KBM-7 (cell line): ENCODE measurements around the gene TEX35.
"Not testable (repeated sequence)": the region's sequence is repeated elsewhere in the genome, so short reads cannot be mapped to it uniquely, and the experiment has no call there.

Experiments used
- DNase-seq: peaks from one replicate; pipeline ENCODE4 v3.0.0-alpha.2; 2015
- in situ Hi-C: fragments of 300-500 bp; cut with MboI; formaldehyde crosslinking; loops from 2 replicates; pipeline ENCODE4 v1.14.3; 2020; ENCODE audit warnings: low sequenced_read_pairs, low pct_unique_long_range_greater_than_20kb, mixed read lengths

TEX35 gene

GRCh38 chr1:178536844-178537371 lies 24.0 kb downstream of the TEX35 start:
- DNase-seq, result no peak
- in situ Hi-C loops, result loop anchor here (25.0 kb wide), 2 partner anchors 225 to 475 kb away; no protein-coding TSS in a partner anchor

GRCh38 chr1:178537382-178538090 lies 24.6 kb downstream of the TEX35 start:
- in situ Hi-C loops, result loop anchor here (25.0 kb wide), 2 partner anchors 225 to 475 kb away; no protein-coding TSS in a partner anchor
- no peak for DNase-seq

DNA sequence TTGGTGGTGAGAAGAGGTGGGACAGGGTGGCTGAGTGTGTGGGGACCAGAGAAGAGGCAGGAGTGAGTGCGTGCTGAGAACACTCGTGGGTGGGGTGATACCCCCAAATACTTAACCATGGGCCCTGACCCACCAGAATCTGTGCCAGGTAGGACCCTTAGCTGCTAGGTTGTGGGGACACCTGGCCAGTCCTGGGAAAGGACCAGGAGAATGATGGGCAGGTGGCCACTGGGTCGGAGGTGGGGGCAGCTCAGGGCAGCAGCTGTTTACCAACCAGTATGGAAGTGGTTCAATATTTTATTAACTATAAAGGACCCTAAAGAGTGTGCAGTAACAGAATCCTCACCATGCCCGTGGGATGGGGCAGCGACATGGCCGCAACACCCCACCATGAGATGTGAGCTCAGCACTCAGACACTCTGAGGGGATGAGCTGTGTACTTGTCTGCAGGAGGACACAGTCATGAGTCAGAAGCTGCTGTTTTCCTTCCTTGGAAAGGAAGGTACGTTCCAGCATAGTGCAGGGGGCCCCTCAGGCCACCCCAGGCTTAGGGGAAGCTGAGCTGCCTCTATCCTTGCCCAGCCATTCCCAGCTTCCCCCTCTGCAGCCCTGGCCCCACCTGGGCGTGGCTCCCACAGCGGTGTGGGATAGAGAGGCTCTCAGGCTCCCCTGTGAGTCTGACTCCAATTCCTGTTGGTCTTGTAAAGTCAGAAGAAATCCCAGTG lies 25.4 kb downstream of the TEX35 start:
- in situ Hi-C loops, result loop anchor here (25.0 kb wide), 2 partner anchors 224 to 474 kb away; no protein-coding TSS in a partner anchor
- DNase-seq, result no peak

DNA sequence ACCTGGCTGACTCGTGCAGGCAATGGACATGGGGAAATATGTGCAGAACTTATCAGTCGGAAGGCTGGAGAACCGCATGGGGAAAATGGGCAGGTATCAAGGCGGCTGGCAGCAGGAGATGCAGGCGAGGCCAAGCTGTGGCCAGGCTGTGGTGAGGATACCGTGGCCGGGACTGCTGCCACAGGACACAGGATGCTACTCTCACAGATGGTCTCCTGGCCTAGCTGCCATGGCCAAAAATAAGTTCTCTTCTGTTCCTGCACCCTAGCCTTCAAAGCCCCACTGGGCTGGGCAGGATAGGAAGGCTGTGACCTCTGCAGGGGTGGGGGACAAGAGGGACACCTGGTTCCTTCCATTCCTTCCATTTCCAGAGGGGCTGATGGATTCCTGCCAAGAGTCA lies 26.4 kb downstream of the TEX35 start:
- in situ Hi-C loops, result loop anchor here (25.0 kb wide), 2 partner anchors 223 to 473 kb away; no protein-coding TSS in a partner anchor
- no peak for DNase-seq

DNA sequence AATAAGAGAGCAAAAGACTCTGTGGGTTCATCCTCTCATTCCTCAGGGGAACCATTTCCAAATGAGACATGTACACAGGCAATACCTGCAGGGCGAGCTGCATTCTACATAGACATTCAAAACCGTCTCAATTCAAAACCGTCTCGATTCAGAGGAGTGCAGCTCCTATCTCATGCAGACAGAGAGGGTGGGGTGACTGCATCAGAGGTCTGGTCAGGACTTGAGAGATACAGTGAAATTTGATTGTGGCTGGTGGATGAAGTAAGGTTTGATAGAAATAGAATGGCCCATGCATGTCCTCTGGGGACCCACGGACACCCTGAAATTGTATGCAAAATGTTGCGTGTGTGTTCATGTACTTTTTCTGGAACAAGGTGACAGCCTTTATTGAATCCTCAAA lies 27.3 kb downstream of the TEX35 start:
- DNase-seq, result no peak
- in situ Hi-C loops, result loop anchor here (25.0 kb wide), 2 partner anchors 222 to 472 kb away; no protein-coding TSS in a partner anchor

- DNase-seq, result no peak
- in situ Hi-C loops, result loop anchor here (25.0 kb wide), 2 partner anchors 222 to 472 kb away; no protein-coding TSS in a partner anchor
Measured at GRCh38 chr1:178540646-178541045, 27.7 kb downstream of the TEX35 start.

DNA sequence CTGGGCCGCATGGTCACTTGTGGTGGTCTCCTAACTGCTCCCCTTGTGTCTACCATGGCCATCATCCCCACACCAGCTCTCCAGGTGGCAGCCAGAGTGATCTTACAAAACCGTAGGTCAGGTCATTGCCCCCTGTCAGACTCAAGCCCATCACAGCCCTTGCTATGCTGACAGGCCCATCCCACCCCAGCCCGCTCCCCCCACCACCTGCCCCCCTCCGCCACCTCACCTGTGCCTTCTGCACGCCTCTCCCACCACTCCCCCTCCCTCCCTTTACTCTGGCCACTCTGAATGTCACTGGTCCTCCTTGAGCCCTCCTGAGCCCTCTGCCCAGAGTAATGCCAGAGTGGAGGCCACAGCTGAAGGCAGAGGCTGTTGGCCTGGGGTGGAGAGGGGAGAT lies 28.5 kb downstream of the TEX35 start:
- in situ Hi-C loops, result loop anchor here (25.0 kb wide), 2 partner anchors 221 to 471 kb away; no protein-coding TSS in a partner anchor
- no peak for DNase-seq

DNA sequence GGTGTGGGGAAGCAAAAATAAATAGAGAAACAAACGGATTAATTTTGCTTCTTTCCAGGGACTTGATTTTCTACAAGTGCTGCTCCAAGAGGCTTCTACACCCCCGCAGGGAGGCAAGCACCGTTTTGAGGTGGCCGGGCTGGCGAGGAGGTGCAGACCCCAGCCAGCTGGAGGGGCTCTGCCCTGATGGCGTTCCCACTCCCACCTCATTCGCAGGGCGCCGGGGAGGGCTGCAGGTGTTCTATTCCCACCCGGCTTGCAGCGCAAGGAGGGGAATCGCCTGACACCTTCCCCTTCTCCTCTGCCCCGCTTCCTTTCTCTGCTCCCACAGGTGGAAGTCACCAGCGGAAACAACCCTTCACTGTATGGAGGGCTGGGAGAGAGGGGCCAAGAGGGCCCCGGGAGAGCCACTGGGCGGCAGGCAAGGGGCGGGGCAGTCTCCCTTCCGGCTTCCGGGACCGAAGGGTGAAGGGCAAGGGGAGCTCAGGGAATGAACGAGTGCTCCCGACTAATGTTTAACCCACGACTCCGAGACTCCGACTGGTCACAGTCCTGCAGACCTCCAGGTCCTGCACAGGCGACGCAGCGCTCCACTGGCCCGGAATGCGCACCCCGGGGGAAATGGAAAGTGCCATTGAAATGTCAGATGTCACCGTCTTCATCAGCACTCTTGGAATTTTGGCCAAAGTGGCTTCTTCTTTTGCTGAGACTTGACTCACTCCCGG lies 29.1 kb downstream of the TEX35 start:
- DNase-seq, result peak; percentile 64
- in situ Hi-C loops, result loop anchor here (25.0 kb wide), 2 partner anchors 220 to 470 kb away; no protein-coding TSS in a partner anchor

DNA sequence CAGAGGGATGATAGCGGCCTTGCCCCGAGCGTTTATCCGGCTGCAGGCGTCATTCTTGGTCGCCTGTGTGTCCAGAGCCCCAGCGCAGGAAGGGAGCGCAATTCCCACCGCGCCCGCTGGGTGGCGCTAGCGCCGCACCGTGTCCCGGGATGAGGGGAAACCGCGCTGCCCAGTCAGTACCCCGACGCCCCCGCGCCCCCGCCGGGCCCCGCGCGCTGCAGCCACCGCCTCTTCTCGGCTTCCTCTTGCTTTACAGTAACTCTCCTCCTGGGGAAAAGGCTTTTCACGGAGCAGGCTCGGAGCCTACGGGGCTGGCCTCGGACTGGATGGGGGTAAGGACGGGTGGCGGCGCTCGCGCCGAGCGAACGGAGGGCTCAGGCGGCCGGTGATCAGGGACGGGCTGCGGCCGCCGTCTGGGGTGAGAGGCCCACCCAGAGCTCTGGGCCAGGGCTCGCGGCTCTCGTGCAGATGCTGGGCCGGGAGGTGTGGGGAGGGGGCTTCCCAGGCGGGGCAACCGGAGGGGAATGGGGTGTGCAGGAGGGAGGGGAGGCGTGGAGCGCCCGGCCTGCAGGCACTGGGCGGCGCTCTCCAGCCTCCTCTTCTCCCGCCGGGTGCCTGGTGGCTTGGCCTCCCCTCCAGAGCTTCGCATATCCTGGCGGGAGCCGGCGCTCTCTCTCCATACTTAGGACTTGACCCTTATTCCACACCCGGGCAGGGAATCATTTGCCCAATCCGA lies 29.8 kb downstream of the TEX35 start:
- in situ Hi-C loops, result loop anchor here (25.0 kb wide), 2 partner anchors 220 to 470 kb away; no protein-coding TSS in a partner anchor
- DNase-seq, result peak; percentile 94

DNA sequence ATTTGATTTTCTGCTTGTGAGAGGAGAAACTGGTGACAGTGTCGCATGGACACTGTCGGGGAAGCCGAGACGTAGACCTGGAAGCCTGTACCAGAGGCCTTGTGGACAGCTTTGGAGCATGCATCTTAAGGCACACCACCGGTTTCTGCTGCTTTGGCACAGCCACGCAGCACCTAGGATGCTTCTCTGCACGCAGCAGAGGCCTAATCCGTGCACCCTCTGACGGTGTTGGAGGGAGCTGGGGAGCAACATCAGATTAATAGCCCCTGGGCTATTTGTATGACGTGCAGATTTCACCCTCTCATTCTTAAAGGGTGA lies 30.3 kb downstream of the TEX35 start:
- in situ Hi-C loops, result loop anchor here (25.0 kb wide), 2 partner anchors 219 to 469 kb away; no protein-coding TSS in a partner anchor
- no peak for DNase-seq

GRCh38 chr1:178544531-178544930 lies 31.6 kb downstream of the TEX35 start:
- in situ Hi-C loops, result loop anchor here (25.0 kb wide), 2 partner anchors 218 to 468 kb away; no protein-coding TSS in a partner anchor
- no peak for DNase-seq

GRCh38 chr1:178548108-178548507 lies 35.2 kb downstream of the TEX35 start:
- in situ Hi-C loops, result loop anchor here (25.0 kb wide), 2 partner anchors 214 to 464 kb away; no protein-coding TSS in a partner anchor

GRCh38 chr1:178551307-178551706 lies 38.4 kb downstream of the TEX35 start:
- no peak for DNase-seq
- in situ Hi-C loops, result no loop called here

More at GRCh38 chr1:178548108-178548507, 35.2 kb downstream of the TEX35 start:
- DNase-seq, result no peak

DNA sequence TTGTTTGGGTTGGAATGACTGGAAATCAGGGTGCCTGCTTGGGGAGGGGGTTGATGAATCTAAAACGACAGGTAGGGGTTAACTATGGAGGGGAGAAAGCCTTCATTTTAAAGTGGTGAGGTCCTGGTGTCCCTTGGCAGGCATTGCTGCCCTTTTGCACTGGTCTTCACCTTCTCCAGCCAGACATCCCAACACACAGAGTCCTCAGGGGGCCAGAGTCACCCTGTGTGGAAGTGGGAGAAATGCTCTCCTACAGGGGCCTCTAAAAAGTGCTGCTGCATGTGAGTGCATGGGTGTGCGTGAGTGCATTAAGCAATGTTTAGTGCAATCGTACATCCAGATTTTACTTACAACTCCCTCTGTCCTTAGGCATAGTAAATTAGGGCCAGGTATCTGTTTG lies 39.0 kb downstream of the TEX35 start:
- in situ Hi-C loops, result no loop called here
- DNase-seq, result no peak

DNA sequence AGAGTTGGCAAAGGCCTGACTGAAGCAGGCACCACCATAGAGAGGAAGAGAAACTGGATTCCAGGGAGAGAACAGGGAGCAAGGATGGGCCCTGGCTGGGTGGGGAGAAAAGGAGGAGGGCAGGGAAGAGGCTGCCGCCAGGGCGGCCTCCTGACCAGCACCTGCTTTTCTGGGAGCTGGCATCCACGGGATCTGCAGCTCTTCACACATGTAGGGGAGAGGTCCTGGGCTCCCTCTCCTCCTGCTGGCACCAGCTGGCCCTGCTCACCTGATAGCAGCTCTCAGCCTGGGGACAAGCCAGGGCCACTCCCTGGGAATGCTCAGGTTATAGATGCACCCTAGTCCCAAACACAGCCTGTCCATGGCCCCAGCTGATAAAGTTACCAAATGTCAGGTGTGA lies 39.9 kb downstream of the TEX35 start:
- no peak for DNase-seq
- in situ Hi-C loops, result no loop called here

GRCh38 chr1:178554351-178554750 lies 41.4 kb downstream of the TEX35 start:
- in situ Hi-C loops, DNase-seq: not testable (repeated sequence)

DNA sequence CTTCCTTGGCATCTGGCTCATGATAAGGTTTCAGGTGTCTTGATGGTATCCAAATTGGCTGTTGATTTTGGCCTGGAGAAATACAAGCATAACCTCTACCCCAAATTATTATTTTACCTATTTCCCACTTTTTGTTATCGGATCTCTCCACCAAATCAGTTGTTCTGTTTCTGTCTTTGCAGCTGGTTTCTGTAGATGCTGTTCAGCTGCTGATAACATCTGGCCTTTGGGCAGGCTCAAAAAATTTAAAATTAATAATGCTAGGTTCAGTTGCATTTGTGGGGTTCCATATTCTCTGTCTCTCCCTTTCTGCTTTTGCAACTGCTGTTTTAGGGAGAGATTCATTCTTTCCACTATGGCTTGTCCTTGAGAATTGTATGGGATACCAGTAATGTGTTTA lies 42.7 kb downstream of the TEX35 start:
- DNase-seq, in situ Hi-C loops: not testable (repeated sequence)

GRCh38 chr1:178558816-178559215 lies 45.9 kb downstream of the TEX35 start:
- DNase-seq, in situ Hi-C loops: not testable (repeated sequence)
